Natural killer cell (primary cell): ENCODE data around the gene PRKCSH. TPM values are rescaled to one million over a fixed set of nuclear protein-coding genes. Genes with fewer than 3 reads are reported as not detected.

Experiments used
- ATAC-seq, 3 donors: fragments of 150-1000 bp in 2 of 3; fragments of 200-7000 bp in 1 of 3; cut with Tn5 transposase; 1 replicate in 1 of 3; 2 replicates in 2 of 3; pipeline ENCODE4 v1.10.0; 2021; ENCODE audit warnings: mild to moderate bottlenecking in 2 of 3, moderate library complexity in 2 of 3
- DNase-seq, 2 donors: peaks; one replicate each; pipeline versions ENCODE4 v3.0.0 to v3.0.0-alpha.2; 2013 to 2021; ENCODE audit warnings: mixed read lengths in 1 of 2
- H3K27ac ChIP-seq: one replicate; pipeline ENCODE4 v1.5.1; 2013; ENCODE audit warnings: mild to moderate bottlenecking, low read length
- H3K27me3 ChIP-seq: one replicate; pipeline ENCODE4 v1.6.1; 2013; ENCODE audit warnings: low read length; ENCODE audit not compliant: control insufficient read depth, insufficient read depth
- H3K36me3 ChIP-seq: one replicate; pipeline ENCODE4 v1.6.1; 2013; ENCODE audit warnings: low read length; ENCODE audit not compliant: control insufficient read depth, insufficient read depth
- H3K4me1 ChIP-seq: one replicate; pipeline ENCODE4 v1.6.1; 2013; ENCODE audit warnings: low read length; ENCODE audit not compliant: control insufficient read depth, insufficient read depth
- H3K4me3 ChIP-seq: one replicate; pipeline ENCODE4 v1.5.1; 2013; ENCODE audit warnings: low read length
- H3K9me3 ChIP-seq: one replicate; pipeline ENCODE4 v1.6.1; 2013; ENCODE audit warnings: low read length; ENCODE audit not compliant: control insufficient read depth, insufficient read depth
- H3K27ac Mint-ChIP-seq, 2 donors: one replicate each; pipeline ENCODE4 v1.8.0; 2022; ENCODE audit warnings: mild to moderate bottlenecking in 2 of 2, mixed read lengths in 2 of 2, moderate library complexity in 1 of 2
- H3K27me3 Mint-ChIP-seq, 2 donors: one replicate each; pipeline ENCODE4 v1.8.0; 2022; ENCODE audit warnings: low read depth in 2 of 2, mixed read lengths in 2 of 2
- H3K36me3 Mint-ChIP-seq: one replicate; pipeline ENCODE4 v1.8.0; 2022; ENCODE audit warnings: mixed read lengths
- H3K4me1 Mint-ChIP-seq, 2 donors: one replicate each; pipeline ENCODE4 v1.8.0; 2022; ENCODE audit warnings: mixed read lengths in 2 of 2
- H3K4me3 Mint-ChIP-seq: one replicate; pipeline ENCODE4 v1.8.0; 2022; ENCODE audit warnings: mild to moderate bottlenecking, moderate library complexity, mixed read lengths
- H3K9me3 Mint-ChIP-seq, 2 donors: one replicate each; pipeline ENCODE4 v1.8.0; 2022; ENCODE audit warnings: mixed read lengths in 2 of 2
- WGBS: methylation state at CpG from one replicate; pipeline ENCODE4 v1.1.7; 2013; ENCODE audit warnings: missing lambda C conversion rate; ENCODE audit not compliant: insufficient coverage; 5-methylcytosine and 5-hydroxymethylcytosine counted together
- intact Hi-C: fragments of 100-400 bp; cut with micrococcal nuclease; formaldehyde crosslinking; loops from one replicate; pipeline ENCODE4 v1.14.2; 2022
- total RNA-seq, 4 donors: library from RNA; stranded (reverse); fragments of 120-200 nt in 1 of 4; gene quantifications; one replicate each; pipeline versions ENCODE4 v1.2.3 to v1.2.4, GENCODE V29; 2013 to 2022
- TF ChIP-seq, protein P1 (sequence below): fragments of 200-600 bp; IDR thresholded peaks from one replicate; pipeline ENCODE4 v1.8.0; 2022; ENCODE audit warnings: antibody characterized with exemption

Gene PRKCSH
- total RNA-seq, 3 donors from 2014 or later (not counting 1 experiment from before 2014, with no cell fraction given), result 320 to 367 (median 327) TPM

DNA sequence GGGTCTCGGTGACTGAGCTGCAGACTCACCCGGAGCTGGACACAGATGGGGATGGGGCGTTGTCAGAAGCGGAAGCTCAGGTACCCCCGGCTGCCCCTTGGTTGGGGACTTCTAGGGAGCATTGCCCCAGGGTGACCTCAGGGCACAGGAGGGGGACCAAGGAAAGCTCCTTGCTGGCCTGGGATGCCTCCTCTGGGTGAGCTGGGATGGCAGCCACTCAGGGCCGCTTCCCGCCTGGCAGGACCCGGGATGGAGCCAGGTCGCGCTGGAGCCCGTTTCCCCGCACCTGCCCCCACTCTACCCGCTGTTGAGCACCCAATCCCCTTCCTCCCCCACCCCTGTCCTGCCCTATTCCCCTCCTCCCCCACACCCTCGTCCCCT is 10.8 kb downstream of the PRKCSH start:
- 94% methylated on average over 14 of the region's 14 CpGs for WGBS
- Histone ChIP-seq H3K4me3 (no peak overlapping the region), H3K27ac (no peak overlapping the region), H3K36me3 (peaks cover 62% of the 10 kb centered on the region), H3K4me1 (no peaks in the 10 kb centered on the region), H3K9me3 (no peaks in the 10 kb centered on the region), H3K27me3 (no peaks in the 10 kb centered on the region)
- Mint-ChIP-seq H3K4me1 (peaks cover 0 to 13% of the 10 kb centered on the region in 2 donors), H3K36me3 (no peaks in the 10 kb centered on the region), H3K9me3 (no peaks in the 10 kb centered on the region), H3K27me3 (no peaks in the 10 kb centered on the region), H3K4me3 (no peak overlapping the region), H3K27ac (peak overlapping the region in 1 of 2 donors; percentile 60)
- DNase-seq (no peak), ATAC-seq (no peak)
- intact Hi-C loops, result loop anchor here (5.0 kb wide), 1 partner anchor 154 kb away; no protein-coding TSS in a partner anchor
- TF ChIP-seq, protein P1, sequence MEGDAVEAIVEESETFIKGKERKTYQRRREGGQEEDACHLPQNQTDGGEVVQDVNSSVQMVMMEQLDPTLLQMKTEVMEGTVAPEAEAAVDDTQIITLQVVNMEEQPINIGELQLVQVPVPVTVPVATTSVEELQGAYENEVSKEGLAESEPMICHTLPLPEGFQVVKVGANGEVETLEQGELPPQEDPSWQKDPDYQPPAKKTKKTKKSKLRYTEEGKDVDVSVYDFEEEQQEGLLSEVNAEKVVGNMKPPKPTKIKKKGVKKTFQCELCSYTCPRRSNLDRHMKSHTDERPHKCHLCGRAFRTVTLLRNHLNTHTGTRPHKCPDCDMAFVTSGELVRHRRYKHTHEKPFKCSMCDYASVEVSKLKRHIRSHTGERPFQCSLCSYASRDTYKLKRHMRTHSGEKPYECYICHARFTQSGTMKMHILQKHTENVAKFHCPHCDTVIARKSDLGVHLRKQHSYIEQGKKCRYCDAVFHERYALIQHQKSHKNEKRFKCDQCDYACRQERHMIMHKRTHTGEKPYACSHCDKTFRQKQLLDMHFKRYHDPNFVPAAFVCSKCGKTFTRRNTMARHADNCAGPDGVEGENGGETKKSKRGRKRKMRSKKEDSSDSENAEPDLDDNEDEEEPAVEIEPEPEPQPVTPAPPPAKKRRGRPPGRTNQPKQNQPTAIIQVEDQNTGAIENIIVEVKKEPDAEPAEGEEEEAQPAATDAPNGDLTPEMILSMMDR, result no peak

DNA sequence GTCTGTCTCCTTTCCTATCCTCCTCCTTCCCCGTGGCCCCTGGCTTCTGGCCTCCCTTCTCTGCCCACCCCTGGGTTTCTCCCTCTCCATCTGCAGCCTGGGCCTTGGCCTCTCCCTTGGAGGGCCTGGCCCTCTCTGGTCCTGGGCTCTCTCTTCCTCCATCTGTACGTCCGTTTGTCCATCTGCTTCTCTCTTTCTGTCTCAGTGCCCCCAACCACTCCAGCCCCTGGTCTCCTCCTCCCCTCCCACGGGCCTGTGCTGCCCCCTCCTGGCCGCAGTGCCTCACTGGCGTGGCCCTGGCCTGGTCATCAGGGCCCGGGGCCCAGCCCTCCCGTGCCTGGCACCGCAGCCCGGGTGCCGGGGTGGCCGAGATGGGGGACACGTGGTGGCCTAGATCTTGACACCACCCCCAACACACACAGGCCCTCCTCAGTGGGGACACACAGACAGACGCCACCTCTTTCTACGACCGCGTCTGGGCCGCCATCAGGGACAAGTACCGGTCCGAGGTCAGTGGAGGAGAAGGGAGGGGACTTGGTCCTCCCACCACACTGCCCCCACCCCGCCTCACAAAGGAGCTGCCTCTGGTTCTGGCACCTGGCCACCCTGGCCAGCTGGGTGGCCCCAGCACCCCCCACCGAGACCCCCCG is 11.3 kb downstream of the PRKCSH start:
- H3K36me3 ChIP-seq, result peaks cover 56% of the 10 kb centered on the region
- intact Hi-C loops, result loop anchor here (5.0 kb wide), 1 partner anchor 154 kb away; no protein-coding TSS in a partner anchor
- Mint-ChIP-seq H3K27me3 (no peaks in the 10 kb centered on the region), H3K27ac (peak overlapping the region in 1 of 2 donors; percentile 60), H3K4me3 (no peak overlapping the region), H3K4me1 (peaks cover 0 to 11% of the 10 kb centered on the region in 2 donors), H3K36me3 (no peaks in the 10 kb centered on the region), H3K9me3 (no peaks in the 10 kb centered on the region)
- no peaks in the 10 kb centered on the region for H3K27me3 ChIP-seq
- no peak overlapping the region for H3K27ac ChIP-seq
- H3K4me1 ChIP-seq, result no peaks in the 10 kb centered on the region
- ATAC-seq, result peak; percentile 65 to 81 (median 78)
- H3K4me3 ChIP-seq, result no peak overlapping the region
- 89% methylated on average over 22 of the region's 23 CpGs for WGBS
- TF ChIP-seq, protein P1, result peak; percentile 57
- DNase-seq, result peak; percentile 42 to 64
- no peaks in the 10 kb centered on the region for H3K9me3 ChIP-seq

DNA sequence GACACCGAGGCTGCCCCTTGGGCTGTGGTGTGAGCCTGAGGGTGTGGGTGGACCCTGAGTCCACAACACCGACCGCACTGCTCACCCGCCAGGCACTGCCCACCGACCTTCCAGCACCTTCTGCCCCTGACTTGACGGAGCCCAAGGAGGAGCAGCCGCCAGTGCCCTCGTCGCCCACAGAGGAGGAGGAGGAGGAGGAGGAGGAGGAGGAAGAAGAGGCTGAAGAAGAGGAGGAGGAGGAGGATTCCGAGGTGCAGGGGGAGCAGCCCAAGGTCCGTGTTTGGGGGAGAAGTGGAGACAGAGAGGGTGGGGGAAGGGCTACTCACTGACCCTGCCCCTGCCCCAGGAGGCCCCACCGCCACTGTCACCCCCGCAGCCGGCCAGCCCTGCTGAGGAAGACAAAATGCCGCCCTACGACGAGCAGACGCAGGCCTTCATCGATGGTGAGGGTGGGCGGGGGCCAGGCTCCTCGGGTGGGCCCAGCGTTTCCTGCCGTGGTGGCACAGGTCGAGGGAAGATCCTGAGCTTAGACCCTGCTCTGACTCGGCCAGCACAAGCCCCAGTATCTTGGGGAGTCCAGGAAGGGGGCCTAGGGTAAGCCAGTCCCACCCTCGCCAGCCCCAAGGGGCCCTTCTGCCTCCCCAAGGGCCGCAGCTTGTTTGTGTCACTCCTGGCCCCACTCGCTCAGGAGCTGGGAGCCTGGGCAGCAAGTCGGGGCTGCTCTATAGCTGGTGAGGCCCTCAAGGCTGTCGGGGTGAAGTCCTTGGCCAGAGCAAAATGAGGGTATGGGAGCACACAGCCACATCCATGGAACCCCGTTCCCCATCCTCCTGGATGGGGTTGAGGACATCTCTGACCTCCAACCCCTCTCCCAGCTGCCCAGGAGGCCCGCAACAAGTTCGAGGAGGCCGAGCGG is 12.2 kb downstream of the PRKCSH start:
- H3K27me3 ChIP-seq, result no peaks in the 10 kb centered on the region
- H3K27ac Mint-ChIP-seq, result no peak overlapping the region
- 96% methylated on average over 35 of the region's 35 CpGs for WGBS

More for the DNA sequence above, 12.2 kb downstream of the PRKCSH start:
- Histone ChIP-seq H3K36me3 (peaks cover 49% of the 10 kb centered on the region), H3K4me1 (no peaks in the 10 kb centered on the region), H3K27ac (no peak overlapping the region), H3K4me3 (no peak overlapping the region), H3K9me3 (no peaks in the 10 kb centered on the region)
- TF ChIP-seq, protein P1, result no peak
- H3K36me3 Mint-ChIP-seq, result no peaks in the 10 kb centered on the region
- H3K27me3 Mint-ChIP-seq, result no peaks in the 10 kb centered on the region
- H3K4me3 Mint-ChIP-seq, result no peak overlapping the region
- intact Hi-C loops, result loop anchor here (5.0 kb wide), 1 partner anchor 155 kb away; no protein-coding TSS in a partner anchor
- no peaks in the 10 kb centered on the region for H3K9me3 Mint-ChIP-seq
- peaks cover 0 to 5% of the 10 kb centered on the region in 2 donors for H3K4me1 Mint-ChIP-seq
- ATAC-seq (no peak), DNase-seq (no peak)
